H9 (cell line): Measurements from ENCODE around the gene SIL1. TPM values are rescaled to one million over a fixed set of nuclear protein-coding genes. Genes with fewer than 3 reads are reported as not detected.

ENCODE experiments used
- DNase-seq: peaks from one replicate; pipeline ENCODE4 v3.0.0-alpha.2; 2017
- H2AFZ ChIP-seq: one replicate; pipeline ENCODE4 v1.6.1; 2013; ENCODE audit warnings: mild to moderate bottlenecking, low read length, control low read depth, moderate library complexity
- H2AK5ac ChIP-seq: 2 replicates; pipeline ENCODE4 v1.6.1; 2013; ENCODE audit warnings: low read length, control low read depth, mixed read lengths; ENCODE audit not compliant: insufficient read length
- H2BK120ac ChIP-seq: one replicate; pipeline ENCODE4 v1.6.1; 2013; ENCODE audit warnings: low read depth, mild to moderate bottlenecking, low read length, control low read depth, inconsistent platforms; ENCODE audit not compliant: poor library complexity, severe bottlenecking
- H2BK12ac ChIP-seq: 2 replicates; pipeline ENCODE4 v1.6.1; 2013; ENCODE audit warnings: low read length, control low read depth, mixed read lengths, low read depth; ENCODE audit not compliant: insufficient read length
- H2BK15ac ChIP-seq: 2 replicates; pipeline ENCODE4 v1.6.1; 2013; ENCODE audit warnings: low read depth, low read length, control low read depth
- H2BK20ac ChIP-seq: one replicate; pipeline ENCODE4 v1.6.1; 2013; ENCODE audit warnings: low read depth, mild to moderate bottlenecking, low read length, control low read depth, inconsistent platforms; ENCODE audit not compliant: poor library complexity, severe bottlenecking
- H2BK5ac ChIP-seq: 2 replicates; pipeline ENCODE4 v1.6.1; 2013; ENCODE audit warnings: low read length, control low read depth, mixed read lengths; ENCODE audit not compliant: insufficient read length
- H3K14ac ChIP-seq: 2 replicates; pipeline ENCODE4 v1.6.1; 2013; ENCODE audit warnings: low read length, control low read depth; ENCODE audit not compliant: insufficient read depth
- H3K18ac ChIP-seq: 2 replicates; pipeline ENCODE4 v1.6.1; 2013; ENCODE audit warnings: low read depth, mild to moderate bottlenecking, mixed read lengths, low read length, control low read depth; ENCODE audit not compliant: insufficient read length
- H3K23ac ChIP-seq: 2 replicates; pipeline ENCODE4 v1.6.1; 2013; ENCODE audit warnings: low read length, control low read depth, mixed read lengths, low read depth; ENCODE audit not compliant: insufficient read length
- H3K23me2 ChIP-seq: 2 replicates; pipeline ENCODE4 v1.6.1; 2013; ENCODE audit warnings: low read depth, mild to moderate bottlenecking, mixed read lengths, low read length, control low read depth; ENCODE audit not compliant: insufficient read length, poor library complexity, severe bottlenecking
- H3K27ac ChIP-seq: 2 replicates; pipeline ENCODE4 v1.5.1; 2013; ENCODE audit warnings: low read length, control low read depth, mixed read lengths, low read depth; ENCODE audit not compliant: insufficient read length
- H3K27me3 ChIP-seq: 2 replicates; pipeline ENCODE4 v1.6.1; 2013; ENCODE audit warnings: low read length, control low read depth, inconsistent platforms; ENCODE audit not compliant: insufficient read depth
- H3K4ac ChIP-seq: 2 replicates; pipeline ENCODE4 v1.6.1; 2013; ENCODE audit warnings: low read depth, mild to moderate bottlenecking, control low read depth, inconsistent platforms, low read length, moderate library complexity
- H3K4me1 ChIP-seq: 2 replicates; pipeline ENCODE4 v1.6.1; 2013; ENCODE audit warnings: low read length, control low read depth, inconsistent platforms; ENCODE audit not compliant: insufficient read depth
- H3K4me2 ChIP-seq: 2 replicates; pipeline ENCODE4 v1.6.1; 2013; ENCODE audit warnings: low read length, control low read depth, mixed read lengths; ENCODE audit not compliant: insufficient read length, insufficient read depth
- H3K56ac ChIP-seq: 2 replicates; pipeline ENCODE4 v1.6.1; 2013; ENCODE audit warnings: low read depth, mild to moderate bottlenecking, mixed read lengths, low read length, control low read depth; ENCODE audit not compliant: insufficient read length
- H3K79me1 ChIP-seq: 2 replicates; pipeline ENCODE4 v1.6.1; 2013; ENCODE audit warnings: low read depth, mild to moderate bottlenecking, moderate library complexity, low read length, control low read depth, inconsistent platforms; ENCODE audit not compliant: insufficient read depth, poor library complexity, severe bottlenecking
- H3K79me2 ChIP-seq: 2 replicates; pipeline ENCODE4 v1.6.1; 2013; ENCODE audit warnings: low read length, control low read depth, inconsistent platforms; ENCODE audit not compliant: insufficient read depth
- H3K9ac ChIP-seq: 2 replicates; pipeline ENCODE4 v1.6.1; 2013; ENCODE audit warnings: low read length, control low read depth, mixed read lengths; ENCODE audit not compliant: insufficient read length; ENCODE audit errors: extremely low read depth
- H3K9me3 ChIP-seq: one replicate; pipeline ENCODE4 v1.6.1; 2013; ENCODE audit warnings: low read depth, low read length, inconsistent platforms; ENCODE audit not compliant: control insufficient read depth
- H3T11ph ChIP-seq: one replicate; pipeline ENCODE4 v1.6.1; 2013; ENCODE audit warnings: mild to moderate bottlenecking, low read length, control low read depth, inconsistent platforms
- H4K20me1 ChIP-seq: one replicate; pipeline ENCODE4 v1.6.1; 2013; ENCODE audit not compliant: control insufficient read depth, insufficient read length, insufficient read depth
- H4K5ac ChIP-seq: 2 replicates; pipeline ENCODE4 v1.6.1; 2013; ENCODE audit warnings: low read depth, mild to moderate bottlenecking, mixed read lengths, low read length, control low read depth; ENCODE audit not compliant: insufficient read length
- H4K8ac ChIP-seq: replicated peaks from 2 replicates; pipeline ENCODE4 v1.6.1; 2013; ENCODE audit warnings: low read length, control low read depth, mixed read lengths, low read depth; ENCODE audit not compliant: insufficient read length
- H4K91ac ChIP-seq: 2 replicates; pipeline ENCODE4 v1.6.1; 2013; ENCODE audit warnings: low read depth, mild to moderate bottlenecking, moderate library complexity, mixed read lengths, low read length, control low read depth; ENCODE audit not compliant: insufficient read length
- H3K27ac Mint-ChIP-seq, 3 experiments: 2 replicates in 2 of 3; 3 replicates in 1 of 3; pipeline ENCODE4 v1.8.0; 2020 to 2021; ENCODE audit warnings: mixed read lengths in 3 of 3, mild to moderate bottlenecking in 1 of 3, moderate library complexity in 1 of 3
- H3K27me3 Mint-ChIP-seq: 2 replicates; pipeline ENCODE4 v1.8.0; 2021; ENCODE audit warnings: low read depth, mild to moderate bottlenecking, moderate library complexity, mixed read lengths
- H3K36me3 Mint-ChIP-seq, 3 experiments: 2 replicates in 2 of 3; 3 replicates in 1 of 3; pipeline ENCODE4 v1.8.0; 2020 to 2021; ENCODE audit warnings: low read depth in 3 of 3, mixed read lengths in 3 of 3; ENCODE audit not compliant: insufficient read depth in 1 of 3
- H3K4me1 Mint-ChIP-seq, 2 experiments: 2 replicates each; pipeline ENCODE4 v1.8.0; 2020; ENCODE audit warnings: mixed read lengths in 2 of 2
- H3K4me3 Mint-ChIP-seq, 2 experiments: 2 replicates in 1 of 2; 3 replicates in 1 of 2; pipeline ENCODE4 v1.8.0; 2020 to 2021; ENCODE audit warnings: mild to moderate bottlenecking in 2 of 2, mixed read lengths in 2 of 2, moderate library complexity in 1 of 2
- H3K9me3 Mint-ChIP-seq, 2 experiments: 2 replicates in 1 of 2; 3 replicates in 1 of 2; pipeline ENCODE4 v1.8.0; 2020; ENCODE audit warnings: mild to moderate bottlenecking in 2 of 2, mixed read lengths in 2 of 2, moderate library complexity in 1 of 2
- WGBS: extraction: QIAGEN DNeasy Blood & Tissue Kit; methylation state at CpG from one replicate; pipeline ENCODE4 v1.1.7; 2013; ENCODE audit warnings: missing lambda C conversion rate, low lambda C conversion rate, mixed read lengths; ENCODE audit not compliant: insufficient read length; ENCODE audit errors: extremely low coverage; 5-methylcytosine and 5-hydroxymethylcytosine counted together
- total RNA-seq: library from RNA; stranded (reverse); gene quantifications from 2 replicates; pipeline ENCODE4 v1.2.1, GENCODE V29; 2021
- TF ChIP-seq, protein P1 (sequence below): fragments of 200-600 bp; sonication (generic); conservative IDR thresholded peaks from 3 replicates; pipeline ENCODE4 v1.8.0; 2021; ENCODE audit warnings: antibody characterized with exemption, mild to moderate bottlenecking

SIL1 gene
- total RNA-seq, 1 experiment from 2014 or later, result 10.6 TPM

DNA sequence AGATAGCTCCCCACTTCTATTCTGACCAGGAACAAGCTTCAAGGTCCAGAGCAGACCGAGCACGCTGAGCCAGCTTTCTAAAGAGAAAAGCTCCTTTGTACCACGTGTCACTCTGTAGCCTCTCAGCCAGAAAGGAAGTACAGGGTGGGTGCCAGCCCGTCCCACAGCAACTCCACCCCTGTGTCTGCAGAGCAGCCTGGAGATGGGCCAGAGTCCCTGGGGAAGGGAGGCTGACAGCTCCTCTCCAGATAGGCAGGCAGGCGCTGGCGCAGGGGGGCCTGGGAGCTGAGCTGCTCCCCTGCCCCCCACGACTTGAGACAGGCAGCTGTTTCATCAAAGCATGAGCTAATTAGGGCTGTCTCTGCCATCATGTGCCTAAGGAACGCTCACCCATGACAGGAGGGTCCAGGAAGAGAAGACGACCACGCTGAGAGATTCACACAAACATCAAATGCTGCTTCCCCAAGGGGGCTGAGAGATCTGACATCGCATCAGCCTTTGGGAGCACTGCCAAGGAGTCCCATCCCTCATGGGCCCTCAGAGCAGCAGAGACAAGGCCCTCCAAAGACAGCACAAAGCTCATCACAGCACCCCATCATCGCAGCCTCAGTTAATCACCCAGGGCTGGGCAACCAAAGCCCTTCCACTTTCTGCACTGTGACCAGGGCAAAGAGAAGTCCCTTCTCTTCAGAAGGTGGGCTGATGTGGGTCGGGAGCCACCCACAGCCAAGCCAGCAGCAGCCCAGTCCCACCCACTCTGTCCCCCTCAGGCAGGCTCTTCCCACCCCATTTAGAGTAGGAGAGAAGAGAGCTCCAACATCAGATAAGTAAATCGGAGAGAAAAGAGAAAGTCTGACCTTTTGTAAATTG, 244.5 kb downstream of the SIL1 start:
- Mint-ChIP-seq H3K27me3 (no peaks in the 10 kb centered on the region; the same call in 1 of the 2 replicates), H3K9me3 (no peaks in the 10 kb centered on the region), H3K36me3 (peaks cover 0 to 2% (median 0%) of the 10 kb centered on the region in 3 experiments; a peak in 1 of 7 replicates), H3K27ac (peak overlapping the region in 1 of 3 experiments; percentile 80; a peak in 2 of 7 replicates), H3K4me3 (no peak overlapping the region), H3K4me1 (peaks cover 15 to 18% of the 10 kb centered on the region in 2 experiments)
- no peaks in the 10 kb centered on the region for H3K79me1 ChIP-seq
- no peak overlapping the region for H3K18ac ChIP-seq
- no peaks in the 10 kb centered on the region for H3K27me3 ChIP-seq
- H3K4ac ChIP-seq, result no peak overlapping the region
- DNase-seq, result no peak
- no peak overlapping the region for H3K14ac ChIP-seq
- H2BK12ac ChIP-seq, result no peak overlapping the region
- no peak overlapping the region for H4K5ac ChIP-seq
- H4K20me1 ChIP-seq, result no peaks in the 10 kb centered on the region
- no peak overlapping the region for H2AFZ ChIP-seq
- no peak overlapping the region for H2BK20ac ChIP-seq
- H2AK5ac ChIP-seq, result no peak overlapping the region
- H3T11ph ChIP-seq, result no peak overlapping the region
- no peak overlapping the region for H3K4me2 ChIP-seq
- no peak overlapping the region for H3K27ac ChIP-seq
- no CpG with 5 or more reads among the region's 14 CpGs for WGBS
- H2BK15ac ChIP-seq, result no peak overlapping the region
- no peak overlapping the region for H3K56ac ChIP-seq
- TF ChIP-seq, protein P1, sequence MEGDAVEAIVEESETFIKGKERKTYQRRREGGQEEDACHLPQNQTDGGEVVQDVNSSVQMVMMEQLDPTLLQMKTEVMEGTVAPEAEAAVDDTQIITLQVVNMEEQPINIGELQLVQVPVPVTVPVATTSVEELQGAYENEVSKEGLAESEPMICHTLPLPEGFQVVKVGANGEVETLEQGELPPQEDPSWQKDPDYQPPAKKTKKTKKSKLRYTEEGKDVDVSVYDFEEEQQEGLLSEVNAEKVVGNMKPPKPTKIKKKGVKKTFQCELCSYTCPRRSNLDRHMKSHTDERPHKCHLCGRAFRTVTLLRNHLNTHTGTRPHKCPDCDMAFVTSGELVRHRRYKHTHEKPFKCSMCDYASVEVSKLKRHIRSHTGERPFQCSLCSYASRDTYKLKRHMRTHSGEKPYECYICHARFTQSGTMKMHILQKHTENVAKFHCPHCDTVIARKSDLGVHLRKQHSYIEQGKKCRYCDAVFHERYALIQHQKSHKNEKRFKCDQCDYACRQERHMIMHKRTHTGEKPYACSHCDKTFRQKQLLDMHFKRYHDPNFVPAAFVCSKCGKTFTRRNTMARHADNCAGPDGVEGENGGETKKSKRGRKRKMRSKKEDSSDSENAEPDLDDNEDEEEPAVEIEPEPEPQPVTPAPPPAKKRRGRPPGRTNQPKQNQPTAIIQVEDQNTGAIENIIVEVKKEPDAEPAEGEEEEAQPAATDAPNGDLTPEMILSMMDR, result no peak
- no peak overlapping the region for H3K9ac ChIP-seq
- no peak overlapping the region for H4K8ac ChIP-seq
- no peak overlapping the region for H2BK5ac ChIP-seq
- no peak overlapping the region for H4K91ac ChIP-seq
- no peaks in the 10 kb centered on the region for H3K23me2 ChIP-seq
- no peaks in the 10 kb centered on the region for H3K79me2 ChIP-seq
- H3K9me3 ChIP-seq, result no peaks in the 10 kb centered on the region
- no peak overlapping the region for H2BK120ac ChIP-seq
- peaks cover 2% of the 10 kb centered on the region; the same call in 1 of the 2 replicates for H3K4me1 ChIP-seq
- H3K23ac ChIP-seq, result no peak overlapping the region
